Measurements from ENCODE around the gene CNGA1. TPM values are rescaled to one million over a fixed set of nuclear protein-coding genes. Genes with fewer than 3 reads are reported as not detected.

CNGA1 gene
- 0.17 TPM in 1 of 2 replicates, not detected in the other for total RNA-seq

DNA sequence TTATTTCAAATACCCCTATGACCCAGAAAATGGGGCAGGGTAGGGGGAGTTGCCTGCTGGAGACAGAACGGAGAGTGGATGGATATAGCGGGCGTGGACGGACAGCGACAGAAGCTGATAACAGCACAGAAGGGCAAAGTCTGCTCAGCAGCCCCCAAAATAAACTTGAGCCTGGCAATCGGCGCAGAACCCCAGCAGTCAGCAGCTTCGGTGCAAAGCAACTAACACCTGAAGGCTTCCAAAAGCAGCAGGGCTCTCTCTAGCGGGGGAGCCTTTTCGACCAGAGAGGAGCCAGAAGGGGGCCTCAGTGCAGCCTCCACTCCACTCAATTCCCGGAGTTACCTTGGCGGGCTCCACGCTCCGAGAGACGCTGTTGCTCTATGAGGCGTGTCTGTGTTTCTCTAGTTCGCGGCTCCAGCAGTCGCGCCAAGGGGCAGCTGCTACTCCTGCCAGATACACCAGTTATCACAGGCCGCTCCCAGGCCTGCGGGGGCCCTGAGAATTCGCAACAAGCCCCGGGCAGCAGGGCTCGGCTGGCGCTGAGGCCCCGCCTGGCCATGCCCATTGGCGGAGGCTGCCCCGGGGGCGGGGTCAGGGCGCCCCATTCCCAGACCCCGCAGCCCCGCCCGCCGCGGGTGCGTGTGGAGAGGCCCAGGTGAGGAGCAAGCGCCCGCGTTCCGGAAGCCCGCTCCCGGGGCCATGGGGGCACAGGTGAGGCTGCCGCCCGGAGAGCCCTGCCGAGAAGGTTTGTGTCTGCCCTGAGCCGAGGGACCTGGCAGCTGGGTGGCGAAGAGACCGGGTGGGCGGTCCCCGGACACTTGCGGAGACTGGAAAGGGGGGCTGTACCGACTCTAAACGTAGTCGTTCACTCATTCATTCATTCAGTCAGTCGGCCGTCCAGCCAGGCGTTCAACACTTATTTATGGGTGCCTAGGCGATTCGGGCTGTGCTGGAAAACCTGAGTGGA, at the start of gene CNGA1, which contains the start of gene NIPAL1:
CNGA1 (minus strand) TSS at position 541 of the 967 bp plus-strand sequence. CDS start 63,992 bp downstream, outside the sequence.
NIPAL1 (plus strand) TSS at position 632 of the 967 bp plus-strand sequence; CDS start at position 700, 68 bp downstream.

DNA sequence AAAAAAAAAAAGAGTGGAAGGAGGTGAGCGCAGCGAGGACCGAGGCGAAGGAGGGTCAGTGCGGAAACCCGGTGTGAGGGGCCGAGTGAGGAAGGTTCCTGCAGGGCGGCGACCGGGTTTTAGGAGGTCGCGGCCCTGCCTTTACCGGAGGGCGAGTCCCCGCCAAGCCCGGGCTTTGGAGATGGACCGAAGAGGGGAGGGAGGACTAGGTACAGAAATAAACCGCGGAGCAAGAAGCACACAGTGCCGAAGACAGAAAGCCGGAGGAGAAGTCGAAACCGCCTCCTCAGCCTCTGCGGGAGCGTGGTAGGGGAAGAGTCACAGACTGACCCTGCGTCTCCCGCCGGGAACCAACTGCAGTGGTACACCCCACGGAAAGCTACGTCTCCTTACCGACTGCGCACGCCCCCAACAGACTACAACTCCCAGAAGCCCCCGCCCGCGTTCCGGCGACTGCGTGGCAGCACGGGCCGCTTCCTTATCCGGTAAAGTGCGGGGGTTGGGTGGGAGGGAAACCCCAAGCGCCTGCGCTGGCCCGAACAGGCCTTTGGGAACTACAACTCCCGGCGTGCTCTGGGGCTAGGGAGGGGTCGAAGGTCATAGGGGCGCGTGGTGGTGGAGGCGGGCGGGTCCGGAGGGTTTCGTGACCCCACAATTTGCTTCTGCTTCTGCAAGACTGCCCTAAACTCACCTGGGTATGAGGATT, 102.1 kb downstream of the CNGA1 start, which contains the start of gene NFXL1:
NFXL1 (minus strand) TSS at position 364 of the 706 bp plus-strand sequence. CDS start 380 bp downstream, outside the sequence.

Other genes starting within 250 kb of the CNGA1 start
- under 0.01 TPM in 2 replicates for gene CORIN, start 178.6 kb downstream of the CNGA1 start, total RNA-seq
- 5.1 and 5.9 TPM in 2 replicates for gene NFXL1, start 102.1 kb downstream of the CNGA1 start, total RNA-seq
- 0.26 and 0.54 TPM in 2 replicates for gene NIPAL1, start 91 bp upstream of the CNGA1 start, total RNA-seq
- 0.09 and 0.11 TPM in 2 replicates for gene TXK, start 117.6 kb upstream of the CNGA1 start, total RNA-seq